GM12878 (cell line): ENCODE measurements around the gene NR1D1.

ENCODE experiments used
- BHLHE40 ChIP-seq, 2 experiments: fragments of 450-650 bp in 1 of 2; IDR thresholded peaks; 2 replicates each; pipeline ENCODE4 v1.6.1; 2011 to 2017; ENCODE audit warnings: low read depth in 2 of 2, borderline replicate concordance in 1 of 2, improper control_type of control experiment in 1 of 2, low read length in 1 of 2, mild to moderate bottlenecking in 1 of 2
- BRCA1 ChIP-seq: IDR thresholded peaks from 2 replicates; pipeline ENCODE4 v1.6.1; 2011; ENCODE audit warnings: low read depth, low read length, improper control_type of control experiment
- CHD2 ChIP-seq: IDR thresholded peaks from 2 replicates; pipeline ENCODE4 v1.6.1; 2011; ENCODE audit warnings: low read depth, low read length, improper control_type of control experiment, borderline replicate concordance
- CTCF ChIP-seq, 3 experiments: IDR thresholded peaks in 2 of 3; conservative IDR thresholded peaks in 1 of 3; 2 replicates each; pipeline ENCODE4 v1.5.1; 2011; ENCODE audit warnings: low read depth in 3 of 3, low read length in 3 of 3, mild to moderate bottlenecking in 3 of 3, control low read depth in 2 of 3, moderate library complexity in 2 of 3, inconsistent platforms in 1 of 3, mixed read lengths in 1 of 3; ENCODE audit not compliant: control insufficient read depth in 2 of 3, insufficient read depth in 1 of 3; ENCODE audit errors: extremely low read depth in 1 of 3
- FOXM1 ChIP-seq: IDR thresholded peaks from 2 replicates; pipeline ENCODE4 v1.6.1; 2012; ENCODE audit warnings: low read depth, mild to moderate bottlenecking, inconsistent platforms, low read length, moderate library complexity
- HDAC6 ChIP-seq: fragments of 200-600 bp; sonication (generic); IDR thresholded peaks from one replicate; pipeline ENCODE4 v1.8.0; 2017; ENCODE audit warnings: antibody characterized with exemption; ENCODE audit not compliant: unreplicated experiment
- PAX8 ChIP-seq: fragments of 450-650 bp; IDR thresholded peaks from 2 replicates; pipeline ENCODE4 v1.6.1; 2017; ENCODE audit warnings: mild to moderate bottlenecking, moderate library complexity
- POLR2A ChIP-seq: IDR thresholded peaks from 2 replicates; pipeline ENCODE4 v1.6.1; 2011; ENCODE audit warnings: low read depth, mild to moderate bottlenecking, low read length
- SMC3 ChIP-seq: IDR thresholded peaks from 2 replicates; pipeline ENCODE4 v1.6.1; 2011; ENCODE audit warnings: low read length, improper control_type of control experiment, borderline replicate concordance
- TCF12 ChIP-seq: IDR thresholded peaks from 2 replicates; pipeline ENCODE4 v1.6.1; 2011; ENCODE audit warnings: low read depth, mild to moderate bottlenecking, low read length

GRCh38 chr17:40101367-40102210 is 1.2 kb upstream of the NR1D1 start:
- TF ChIP-seq SMC3 (no peak), CHD2 (no peak), CTCF (IDR thresholded peaks at IDR 0.05 in 2 of 3, conservative IDR thresholded peaks at IDR 0.05 in 1 of 3; ENCODE audit: control insufficient read depth in 2 of 3, extremely low read depth in 1 of 3, insufficient read depth in 1 of 3, low read depth in 3 of 3, low read length in 3 of 3) (no peak), POLR2A (no peak), HDAC6 (no peak), PAX8 (no peak), BHLHE40 (IDR thresholded peaks at IDR 0.05; ENCODE audit: borderline replicate concordance in 1 of 2, low read depth in 2 of 2, low read length in 1 of 2) (no peak), BRCA1 (no peak), TCF12 (no peak), FOXM1 (no peak)
